HepG2 (cell line): ENCODE measurements around the gene EMC9. TPM values are rescaled to one million over a fixed set of nuclear protein-coding genes. Genes with fewer than 3 reads are reported as not detected.
A peak's percentile ranks its signal among the peaks of the same experiment; 100 is the strongest.

Experiments
- E2F5 ChIP-seq: sonication (generic); formaldehyde crosslinking; conservative IDR thresholded peaks from 2 replicates; pipeline ENCODE4 v1.4.0; 2020; ENCODE audit warnings: missing genetic modification reagents
- ETS1 ChIP-seq: sonication (generic); formaldehyde crosslinking; IDR thresholded peaks from 2 replicates; pipeline ENCODE4 v1.4.0; 2020; ENCODE audit warnings: missing genetic modification reagents
- GTF3A ChIP-seq: sonication (generic); formaldehyde crosslinking; conservative IDR thresholded peaks from 2 replicates; pipeline ENCODE4 v1.4.0; 2020; ENCODE audit warnings: mild to moderate bottlenecking, missing genetic modification reagents
- GZF1 ChIP-seq: sonication (generic); formaldehyde crosslinking; IDR thresholded peaks from 2 replicates; pipeline ENCODE4 v1.5.1; 2020; ENCODE audit warnings: mild to moderate bottlenecking, missing genetic modification reagents
- HMGA1 ChIP-seq: sonication (generic); formaldehyde crosslinking; conservative IDR thresholded peaks from 2 replicates; pipeline ENCODE4 v1.4.0; 2020; ENCODE audit warnings: missing genetic modification reagents
- NFE2L1 ChIP-seq: sonication (generic); formaldehyde crosslinking; IDR thresholded peaks from 2 replicates; pipeline ENCODE4 v1.4.0; 2020; ENCODE audit warnings: missing genetic modification reagents, mild to moderate bottlenecking, borderline replicate concordance
- RAD21 ChIP-seq: fragments of 450-650 bp; formaldehyde crosslinking; IDR thresholded peaks from 2 replicates; pipeline ENCODE4 v1.5.0; 2020; ENCODE audit warnings: mild to moderate bottlenecking
- SOX5 ChIP-seq: IDR thresholded peaks from 2 replicates; pipeline ENCODE4 v1.6.1; 2016; ENCODE audit warnings: borderline replicate concordance
- TBX2 ChIP-seq: sonication (generic); formaldehyde crosslinking; IDR thresholded peaks from 2 replicates; pipeline ENCODE4 v1.5.0; 2020; ENCODE audit warnings: missing genetic modification reagents, mild to moderate bottlenecking, borderline replicate concordance
- TRAFD1 ChIP-seq: sonication (generic); formaldehyde crosslinking; IDR thresholded peaks from 2 replicates; pipeline ENCODE4 v1.5.1; 2020; ENCODE audit warnings: missing genetic modification reagents, mild to moderate bottlenecking, borderline replicate concordance
- ZNF101 ChIP-seq: sonication (generic); formaldehyde crosslinking; IDR thresholded peaks from 2 replicates; pipeline ENCODE4 v1.4.0; 2020; ENCODE audit warnings: mild to moderate bottlenecking, low read depth, missing genetic modification reagents, borderline replicate concordance
- ZNF142 ChIP-seq: sonication (generic); formaldehyde crosslinking; IDR thresholded peaks from 2 replicates; pipeline ENCODE4 v1.4.0; 2020; ENCODE audit warnings: missing genetic modification reagents
- ZNF687 ChIP-seq: sonication (generic); formaldehyde crosslinking; IDR thresholded peaks from 2 replicates; pipeline ENCODE4 v1.5.1; 2020; ENCODE audit warnings: mild to moderate bottlenecking, missing genetic modification reagents, moderate library complexity
- ZNF782 ChIP-seq: sonication (generic); formaldehyde crosslinking; IDR thresholded peaks from 2 replicates; pipeline ENCODE4 v1.4.0; 2020; ENCODE audit warnings: missing genetic modification reagents, mild to moderate bottlenecking, borderline replicate concordance
- polyA plus RNA-seq, 8 experiments: library from polyadenylated mRNA; depleted of rRNA in 3 of 8; stranded (reverse) in 7 of 8; unstranded in 1 of 8; fragments of >200 nt; fragmentation: Illumina TruSeq in 4 of 8; extraction: Trizol in 4 of 8; gene quantifications; 2 replicates each; pipeline versions ENCODE4 v1.2.1 to v1.2.3, GENCODE V29; 2011 to 2016; ENCODE audit warnings: low read depth in 4 of 8, missing spikeins in 1 of 8, mixed read lengths in 1 of 8; ENCODE audit not compliant: insufficient read depth in 1 of 8
- total RNA-seq, 5 experiments: library from RNA; depleted of rRNA; stranded (reverse); fragments of >200 nt; fragmentation: Illumina TruSeq; extraction: Trizol; gene quantifications; 2 replicates each; pipeline ENCODE4 v1.2.3, GENCODE V29; 2016; ENCODE audit warnings: low read depth in 1 of 5

EMC9 gene
- total and polyA plus RNA-seq, 2 of the 13 experiments (the other 11 are each of a cell fraction or from before 2014, with no cell fraction given): 60.5 to 78.7 TPM

- TF ChIP-seq TBX2 (CRISPR knock-in tag) (peak; percentile 58), RAD21 (CRISPR knock-in tag) (0 out of 2 replicates have a peak, but pooled peaks have one; percentile 72), TRAFD1 (CRISPR knock-in tag) (no peak), HMGA1 (CRISPR knock-in tag) (no peak), ZNF101 (peak; percentile 89; the same call in 1 of the 2 replicates), SOX5 (no peak; the same call in 1 of the 2 replicates), GTF3A (CRISPR knock-in tag) (peak; percentile 92), ETS1 (CRISPR knock-in tag) (no peak; the same call in 1 of the 2 replicates), ZNF687 (CRISPR knock-in tag) (peak; percentile 27; the same call in 1 of the 2 replicates), NFE2L1 (peak; percentile 21; the same call in 1 of the 2 replicates), E2F5 (no peak), GZF1 (peak; percentile 93), ZNF782 (CRISPR knock-in tag) (peak; percentile 88; the same call in 1 of the 2 replicates), ZNF142 (peak; percentile 38; the same call in 1 of the 2 replicates)
Observed at GRCh38 chr14:24147761-24148428, 6.5 kb upstream of the EMC9 start (continued).
